Osteoblast (primary cell): Measurements from ENCODE around the gene ANO3. TPM values are rescaled to one million over a fixed set of nuclear protein-coding genes. Genes with fewer than 3 reads are reported as not detected.

Experiments
- DNase-seq: peaks from one replicate; pipeline ENCODE4 v3.0.0; 2011; ENCODE audit warnings: low spot score, mixed read lengths; ENCODE audit not compliant: insufficient read length; ENCODE audit errors: missing footprints
- H2AFZ ChIP-seq: 2 replicates; pipeline ENCODE4 v1.6.0; 2011; ENCODE audit warnings: mild to moderate bottlenecking, low read length
- H3K27ac ChIP-seq: 2 replicates; pipeline ENCODE4 v1.5.1; 2011; ENCODE audit warnings: mild to moderate bottlenecking, low read depth, low read length, moderate library complexity
- H3K27me3 ChIP-seq: 2 replicates; pipeline ENCODE4 v1.6.0; 2012; ENCODE audit warnings: mild to moderate bottlenecking, control low read depth, inconsistent platforms, low read length, moderate library complexity; ENCODE audit not compliant: insufficient read depth
- H3K36me3 ChIP-seq: 2 replicates; pipeline ENCODE4 v1.5.1; 2011; ENCODE audit warnings: mild to moderate bottlenecking, low read length, control low read depth, moderate library complexity; ENCODE audit not compliant: insufficient read depth
- H3K4me1 ChIP-seq: 2 replicates; pipeline ENCODE4 v1.5.1; 2011; ENCODE audit warnings: mild to moderate bottlenecking, low read length, control low read depth, moderate library complexity; ENCODE audit not compliant: insufficient read depth
- H3K4me2 ChIP-seq: 2 replicates; pipeline ENCODE4 v1.6.0; 2011; ENCODE audit warnings: mild to moderate bottlenecking, low read length; ENCODE audit not compliant: insufficient read depth
- H3K4me3 ChIP-seq: fragments of 200-600 bp; sonication (generic); 3 replicates; pipeline ENCODE4 v1.5.1; 2012; ENCODE audit warnings: mild to moderate bottlenecking, low read length, inconsistent platforms; ENCODE audit not compliant: insufficient read depth
- H3K79me2 ChIP-seq: 2 replicates; pipeline ENCODE4 v1.6.0; 2012; ENCODE audit warnings: mild to moderate bottlenecking, low read length, control low read depth, inconsistent platforms; ENCODE audit not compliant: insufficient read depth
- H3K9me3 ChIP-seq: 2 replicates; pipeline ENCODE4 v1.5.1; 2011; ENCODE audit warnings: low read depth, low read length, control low read depth
- H4K20me1 ChIP-seq: 2 replicates; pipeline ENCODE4 v1.6.0; 2012; ENCODE audit warnings: mild to moderate bottlenecking, low read length, control low read depth; ENCODE audit not compliant: insufficient read depth
- CTCF ChIP-seq: IDR thresholded peaks from 2 replicates; pipeline ENCODE4 v1.5.1; 2011; ENCODE audit warnings: mild to moderate bottlenecking, low read depth, low read length, moderate library complexity; ENCODE audit errors: extremely low read depth
- total RNA-seq: library from RNA; depleted of rRNA; stranded (reverse); fragments of >200 nt; gene quantifications from 2 replicates; pipeline ENCODE4 v1.2.3, GENCODE V29; 2012

The ANO3 gene
- total RNA-seq, 1 donor: under 0.01 TPM

- H3K27ac ChIP-seq: no peak overlapping the region
- TF ChIP-seq CTCF: no peak
- H4K20me1 ChIP-seq: no peaks in the 10 kb centered on the region
- H3K4me1 ChIP-seq: no peaks in the 10 kb centered on the region
- no peaks in the 10 kb centered on the region for H3K9me3 ChIP-seq
- H3K36me3 ChIP-seq: no peaks in the 10 kb centered on the region
- DNase-seq: no peak
- no peaks in the 10 kb centered on the region for H3K27me3 ChIP-seq
- no peak overlapping the region for H2AFZ ChIP-seq
- H3K4me2 ChIP-seq: no peak overlapping the region
- no peak overlapping the region for H3K4me3 ChIP-seq
- no peaks in the 10 kb centered on the region for H3K79me2 ChIP-seq
Observed at GRCh38 chr11:26490546-26490945, 158.6 kb downstream of the ANO3 start.

GRCh38 chr11:26493616-26494015 is 161.7 kb downstream of the ANO3 start:
- H3K4me3 ChIP-seq: no peak overlapping the region
- H3K9me3 ChIP-seq: no peaks in the 10 kb centered on the region
- H3K79me2 ChIP-seq: no peaks in the 10 kb centered on the region
- no peak overlapping the region for H2AFZ ChIP-seq
- no peak for TF ChIP-seq CTCF
- no peak overlapping the region for H3K4me2 ChIP-seq
- H4K20me1 ChIP-seq: no peaks in the 10 kb centered on the region
- H3K27ac ChIP-seq: no peak overlapping the region
- no peaks in the 10 kb centered on the region for H3K27me3 ChIP-seq
- DNase-seq: no peak
- no peaks in the 10 kb centered on the region for H3K4me1 ChIP-seq
- no peaks in the 10 kb centered on the region for H3K36me3 ChIP-seq

- Histone ChIP-seq H2AFZ (no peak overlapping the region), H3K4me1 (no peaks in the 10 kb centered on the region), H3K36me3 (no peaks in the 10 kb centered on the region), H3K27me3 (no peaks in the 10 kb centered on the region), H3K4me2 (no peak overlapping the region), H3K27ac (no peak overlapping the region), H3K79me2 (no peaks in the 10 kb centered on the region), H4K20me1 (no peaks in the 10 kb centered on the region), H3K4me3 (no peak overlapping the region), H3K9me3 (no peaks in the 10 kb centered on the region)
- TF ChIP-seq CTCF: no peak
- no peak for DNase-seq
Observed at GRCh38 chr11:26507229-26507628, 175.3 kb downstream of the ANO3 start.

- no peak overlapping the region for H2AFZ ChIP-seq
- no peaks in the 10 kb centered on the region for H4K20me1 ChIP-seq
- no peak overlapping the region for H3K4me2 ChIP-seq
- H3K27me3 ChIP-seq: no peaks in the 10 kb centered on the region
- H3K27ac ChIP-seq: no peak overlapping the region
- no peaks in the 10 kb centered on the region for H3K4me1 ChIP-seq
- DNase-seq: no peak
- no peak overlapping the region for H3K4me3 ChIP-seq
- no peaks in the 10 kb centered on the region for H3K36me3 ChIP-seq
- no peaks in the 10 kb centered on the region for H3K9me3 ChIP-seq
- no peaks in the 10 kb centered on the region for H3K79me2 ChIP-seq
- no peak for TF ChIP-seq CTCF
Observed at GRCh38 chr11:26510164-26510563, 178.2 kb downstream of the ANO3 start.
